Chondrocyte (in vitro differentiated cells): ENCODE data around the gene ANGPTL1. TPM values are rescaled to one million over a fixed set of nuclear protein-coding genes. Genes with fewer than 3 reads are reported as not detected.
A peak's percentile ranks its signal among the peaks of the same experiment; 100 is the strongest.
"Not testable (repeated sequence)": the region's sequence is repeated elsewhere in the genome, so short reads cannot be mapped to it uniquely, and the experiment has no call there.

ENCODE experiments used
- DNase-seq: peaks from one replicate; pipeline ENCODE4 v3.0.0; 2021; ENCODE audit warnings: mixed read lengths, low spot score
- H3K27ac Mint-ChIP-seq: one replicate; pipeline ENCODE4 v1.8.0; 2021; ENCODE audit warnings: mild to moderate bottlenecking, moderate library complexity, mixed read lengths; ENCODE audit not compliant: unreplicated experiment
- H3K27me3 Mint-ChIP-seq: 2 replicates; pipeline ENCODE4 v1.8.0; 2021; ENCODE audit warnings: low read depth, mixed read lengths
- H3K36me3 Mint-ChIP-seq: 2 replicates; pipeline ENCODE4 v1.8.0; 2021; ENCODE audit warnings: low read depth, mixed read lengths
- H3K4me1 Mint-ChIP-seq: 2 replicates; pipeline ENCODE4 v1.8.0; 2021; ENCODE audit warnings: low read depth, mild to moderate bottlenecking, mixed read lengths
- H3K4me3 Mint-ChIP-seq: one replicate; pipeline ENCODE4 v1.8.0; 2021; ENCODE audit warnings: mild to moderate bottlenecking, moderate library complexity, mixed read lengths; ENCODE audit not compliant: unreplicated experiment
- H3K9me3 Mint-ChIP-seq: 2 replicates; pipeline ENCODE4 v1.8.0; 2021; ENCODE audit warnings: low read depth, mixed read lengths
- total RNA-seq: library from RNA; stranded (reverse); gene quantifications from 3 replicates; pipeline ENCODE4 v1.2.1, GENCODE V29; 2021
- TF ChIP-seq, protein P1 (sequence below): fragments of 200-600 bp; sonication (generic); IDR thresholded peaks from 2 replicates; pipeline ENCODE4 v1.5.0; 2021; ENCODE audit warnings: antibody characterized with exemption, mild to moderate bottlenecking, moderate library complexity

Gene ANGPTL1
- total RNA-seq, 1 donor from 2014 or later = 2.6 TPM

GRCh38 chr1:178862416-178862815 lies 8.5 kb downstream of the ANGPTL1 start:
- Mint-ChIP-seq H3K4me1 (peaks cover 6% of the 10 kb centered on the region), H3K27ac (no peak overlapping the region), H3K9me3 (no peaks in the 10 kb centered on the region), H3K27me3 (no peaks in the 10 kb centered on the region), H3K36me3 (no peaks in the 10 kb centered on the region), H3K4me3 (no peak overlapping the region)
- DNase-seq = no peak
- TF ChIP-seq, protein P1, sequence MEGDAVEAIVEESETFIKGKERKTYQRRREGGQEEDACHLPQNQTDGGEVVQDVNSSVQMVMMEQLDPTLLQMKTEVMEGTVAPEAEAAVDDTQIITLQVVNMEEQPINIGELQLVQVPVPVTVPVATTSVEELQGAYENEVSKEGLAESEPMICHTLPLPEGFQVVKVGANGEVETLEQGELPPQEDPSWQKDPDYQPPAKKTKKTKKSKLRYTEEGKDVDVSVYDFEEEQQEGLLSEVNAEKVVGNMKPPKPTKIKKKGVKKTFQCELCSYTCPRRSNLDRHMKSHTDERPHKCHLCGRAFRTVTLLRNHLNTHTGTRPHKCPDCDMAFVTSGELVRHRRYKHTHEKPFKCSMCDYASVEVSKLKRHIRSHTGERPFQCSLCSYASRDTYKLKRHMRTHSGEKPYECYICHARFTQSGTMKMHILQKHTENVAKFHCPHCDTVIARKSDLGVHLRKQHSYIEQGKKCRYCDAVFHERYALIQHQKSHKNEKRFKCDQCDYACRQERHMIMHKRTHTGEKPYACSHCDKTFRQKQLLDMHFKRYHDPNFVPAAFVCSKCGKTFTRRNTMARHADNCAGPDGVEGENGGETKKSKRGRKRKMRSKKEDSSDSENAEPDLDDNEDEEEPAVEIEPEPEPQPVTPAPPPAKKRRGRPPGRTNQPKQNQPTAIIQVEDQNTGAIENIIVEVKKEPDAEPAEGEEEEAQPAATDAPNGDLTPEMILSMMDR = no peak

DNA sequence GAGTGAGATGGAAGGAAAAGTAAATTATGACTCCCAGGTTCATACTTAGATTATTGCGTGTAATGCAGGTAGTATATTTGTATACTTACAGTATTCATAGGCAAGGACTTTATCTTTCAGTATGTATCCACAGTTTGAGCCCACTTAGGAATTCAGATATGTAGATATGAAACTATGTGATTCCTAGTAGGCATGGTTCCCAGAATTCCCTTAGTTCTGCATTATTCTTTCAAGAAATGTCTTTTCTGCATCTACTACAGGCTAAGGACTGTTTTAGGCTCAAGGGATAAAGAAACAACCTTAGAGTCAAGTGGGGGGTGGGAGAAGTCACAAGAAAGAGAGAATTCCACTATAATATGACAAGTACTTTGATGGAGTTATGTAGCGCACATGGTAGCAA lies 13.8 kb downstream of the ANGPTL1 start:
- TF ChIP-seq, protein P1 = no peak
- Mint-ChIP-seq H3K4me3 (no peak overlapping the region), H3K4me1 (no peaks in the 10 kb centered on the region), H3K27me3 (no peaks in the 10 kb centered on the region), H3K36me3 (no peaks in the 10 kb centered on the region), H3K27ac (no peak overlapping the region), H3K9me3 (no peaks in the 10 kb centered on the region)
- no peak for DNase-seq

DNA sequence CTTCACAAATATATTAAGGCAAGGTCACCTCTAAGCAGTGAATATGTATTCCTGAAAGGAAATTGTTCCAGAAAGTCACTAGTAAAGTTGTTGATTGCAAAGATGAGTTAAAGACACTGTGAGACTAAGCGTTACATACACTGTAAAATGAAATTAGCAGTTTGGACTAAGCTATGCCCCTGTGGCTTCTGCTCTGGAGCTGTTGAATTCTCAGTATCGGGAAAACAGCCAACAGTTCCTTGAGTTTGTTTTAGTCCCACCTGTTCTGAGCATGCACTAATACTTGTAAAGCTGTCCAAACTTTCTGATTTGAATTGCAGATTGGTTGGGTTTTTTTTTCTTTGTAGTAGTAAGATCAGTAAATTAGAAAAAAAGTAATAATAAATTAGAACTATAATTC lies 21.0 kb downstream of the ANGPTL1 start:
- Mint-ChIP-seq H3K27ac (no peak overlapping the region), H3K9me3 (no peaks in the 10 kb centered on the region)
- TF ChIP-seq, protein P1 = no peak

DNA sequence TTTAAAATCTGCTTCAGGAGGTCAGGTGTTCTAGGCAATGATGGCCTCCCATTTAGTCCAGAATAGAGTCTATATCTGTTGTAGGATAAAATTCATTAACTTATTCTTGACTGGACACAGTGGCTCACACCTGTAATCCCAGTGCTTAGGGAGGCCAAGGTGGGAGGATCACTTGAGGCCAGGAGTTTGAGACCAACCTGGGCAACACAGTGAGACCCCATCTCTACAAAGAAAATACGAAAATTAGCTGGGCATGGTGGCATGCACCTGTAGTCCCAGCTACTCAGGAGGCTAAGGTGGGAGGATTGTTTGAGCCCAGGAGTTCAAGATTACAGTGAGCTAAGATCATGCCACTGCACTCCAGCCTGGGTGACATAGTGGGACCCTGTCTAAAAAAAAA lies 23.0 kb downstream of the ANGPTL1 start:
- not testable (repeated sequence) for H3K9me3 Mint-ChIP-seq, H3K36me3 Mint-ChIP-seq, H3K4me3 Mint-ChIP-seq, H3K4me1 Mint-ChIP-seq, H3K27ac Mint-ChIP-seq, H3K27me3 Mint-ChIP-seq, DNase-seq

More for the DNA sequence above, 21.0 kb downstream of the ANGPTL1 start:
- no peak for DNase-seq
- Mint-ChIP-seq H3K27me3 (no peaks in the 10 kb centered on the region), H3K4me1 (peaks cover 4% of the 10 kb centered on the region), H3K4me3 (no peak overlapping the region), H3K36me3 (no peaks in the 10 kb centered on the region)

GRCh38 chr1:178847396-178847849 lies 23.5 kb downstream of the ANGPTL1 start:
- Mint-ChIP-seq H3K4me1 (peaks cover 4% of the 10 kb centered on the region), H3K27me3 (no peaks in the 10 kb centered on the region), H3K4me3 (no peak overlapping the region), H3K36me3 (no peaks in the 10 kb centered on the region), H3K27ac (no peak overlapping the region), H3K9me3 (no peaks in the 10 kb centered on the region)
- no peak for DNase-seq
- TF ChIP-seq, protein P1 = peak; percentile 43

GRCh38 chr1:178846306-178846705 lies 24.6 kb downstream of the ANGPTL1 start:
- H3K4me3 Mint-ChIP-seq = no peak overlapping the region
- DNase-seq = no peak
- H3K4me1 Mint-ChIP-seq = peaks cover 4% of the 10 kb centered on the region
- no peaks in the 10 kb centered on the region for H3K9me3 Mint-ChIP-seq
- H3K27ac Mint-ChIP-seq = no peak overlapping the region
- TF ChIP-seq, protein P1 = no peak
- no peaks in the 10 kb centered on the region for H3K36me3 Mint-ChIP-seq
- H3K27me3 Mint-ChIP-seq = no peaks in the 10 kb centered on the region
